K562 (cell line): ENCODE data around the gene SLC16A13.
A peak's percentile ranks its signal among the peaks of the same experiment; 100 is the strongest.

Experiments
- NFRKB ChIP-seq: fragments of 450-650 bp; IDR thresholded peaks from 2 replicates; pipeline ENCODE4 v1.6.1; 2016; ENCODE audit warnings: low read depth
- POLR2A ChIP-seq: fragments of 450-650 bp; conservative IDR thresholded peaks from 2 replicates; pipeline ENCODE4 v1.6.1; 2016
- POLR2B ChIP-seq: fragments of 450-650 bp; IDR thresholded peaks from 2 replicates; pipeline ENCODE4 v1.6.1; 2018; ENCODE audit warnings: low read depth; ENCODE audit not compliant: partially characterized antibody
- POU5F1 ChIP-seq: fragments of 150-350 bp; IDR thresholded peaks from 2 replicates; pipeline ENCODE4 v1.6.1; 2014; ENCODE audit warnings: borderline replicate concordance, low read length, low read depth, mild to moderate bottlenecking; ENCODE audit not compliant: partially characterized antibody
- ZNF274 ChIP-seq: IDR thresholded peaks from 2 replicates; pipeline ENCODE4 v1.6.1; 2011; ENCODE audit warnings: low read depth, mild to moderate bottlenecking, low read length, moderate library complexity, borderline replicate concordance
- TF ChIP-seq, protein P1 (sequence below): fragments of 450-650 bp; IDR thresholded peaks from 2 replicates; pipeline ENCODE4 v1.7.1; 2018; ENCODE audit warnings: mild to moderate bottlenecking, low read depth; ENCODE audit not compliant: partially characterized antibody

DNA sequence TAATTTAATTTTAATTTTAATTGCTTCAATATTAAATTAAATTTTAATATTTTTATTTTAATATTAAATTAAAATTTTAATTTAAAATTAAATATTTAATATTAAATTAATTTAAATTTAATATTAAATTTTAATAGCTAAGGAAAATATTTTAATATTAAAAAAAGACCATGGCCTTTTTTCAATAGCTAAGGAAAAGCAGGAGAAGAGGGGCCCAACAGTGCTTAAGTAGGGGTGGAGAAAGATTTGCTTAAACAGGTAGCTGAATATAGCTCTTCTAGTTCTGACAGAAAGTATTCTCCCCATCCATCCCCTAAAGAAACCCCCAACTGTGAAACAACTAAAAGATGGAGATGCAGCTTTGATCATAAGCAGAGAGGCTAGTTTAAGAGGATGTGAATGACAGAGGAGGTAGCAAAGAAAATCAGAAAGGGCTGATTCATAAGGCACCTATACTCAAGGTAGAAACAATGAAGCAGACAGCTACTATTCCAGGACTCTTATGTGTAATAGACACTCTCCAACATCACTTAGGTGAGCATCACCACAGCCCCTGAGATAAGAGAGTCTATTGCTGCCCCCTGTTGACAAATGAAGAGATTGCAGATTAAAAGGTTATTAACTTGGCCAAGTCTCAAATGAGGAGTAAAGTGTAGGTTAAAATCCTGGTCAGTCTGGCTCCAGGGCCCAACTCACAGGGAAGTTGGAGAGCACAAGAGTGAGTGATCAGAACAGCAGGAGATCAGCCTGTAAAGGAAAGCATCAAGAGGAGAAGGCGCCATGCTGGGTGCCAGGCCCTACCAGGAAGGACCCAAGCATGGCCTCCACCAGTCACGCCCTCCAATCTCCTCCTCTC lies 31.2 kb upstream of the SLC16A13 start:
- TF ChIP-seq POU5F1, result no peak
- TF ChIP-seq, protein P1, sequence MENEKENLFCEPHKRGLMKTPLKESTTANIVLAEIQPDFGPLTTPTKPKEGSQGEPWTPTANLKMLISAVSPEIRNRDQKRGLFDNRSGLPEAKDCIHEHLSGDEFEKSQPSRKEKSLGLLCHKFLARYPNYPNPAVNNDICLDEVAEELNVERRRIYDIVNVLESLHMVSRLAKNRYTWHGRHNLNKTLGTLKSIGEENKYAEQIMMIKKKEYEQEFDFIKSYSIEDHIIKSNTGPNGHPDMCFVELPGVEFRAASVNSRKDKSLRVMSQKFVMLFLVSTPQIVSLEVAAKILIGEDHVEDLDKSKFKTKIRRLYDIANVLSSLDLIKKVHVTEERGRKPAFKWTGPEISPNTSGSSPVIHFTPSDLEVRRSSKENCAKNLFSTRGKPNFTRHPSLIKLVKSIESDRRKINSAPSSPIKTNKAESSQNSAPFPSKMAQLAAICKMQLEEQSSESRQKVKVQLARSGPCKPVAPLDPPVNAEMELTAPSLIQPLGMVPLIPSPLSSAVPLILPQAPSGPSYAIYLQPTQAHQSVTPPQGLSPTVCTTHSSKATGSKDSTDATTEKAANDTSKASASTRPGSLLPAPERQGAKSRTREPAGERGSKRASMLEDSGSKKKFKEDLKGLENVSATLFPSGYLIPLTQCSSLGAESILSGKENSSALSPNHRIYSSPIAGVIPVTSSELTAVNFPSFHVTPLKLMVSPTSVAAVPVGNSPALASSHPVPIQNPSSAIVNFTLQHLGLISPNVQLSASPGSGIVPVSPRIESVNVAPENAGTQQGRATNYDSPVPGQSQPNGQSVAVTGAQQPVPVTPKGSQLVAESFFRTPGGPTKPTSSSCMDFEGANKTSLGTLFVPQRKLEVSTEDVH, result no peak
- no peak for TF ChIP-seq POLR2B
- no peak for TF ChIP-seq NFRKB
- TF ChIP-seq ZNF274, result peak; percentile 36; the same call in 1 of the 2 replicates
- TF ChIP-seq POLR2A, result no peak
